Measurements from ENCODE around the gene RGPD3. TPM values are rescaled to one million over a fixed set of nuclear protein-coding genes. Genes with fewer than 3 reads are reported as not detected.

The RGPD3 gene
- total and polyA plus RNA-seq, 9 of the 15 experiments (the other 6 are each of a cell fraction or from before 2014, with no cell fraction given): 0.01 to 0.03 TPM; not detected in 7

DNA sequence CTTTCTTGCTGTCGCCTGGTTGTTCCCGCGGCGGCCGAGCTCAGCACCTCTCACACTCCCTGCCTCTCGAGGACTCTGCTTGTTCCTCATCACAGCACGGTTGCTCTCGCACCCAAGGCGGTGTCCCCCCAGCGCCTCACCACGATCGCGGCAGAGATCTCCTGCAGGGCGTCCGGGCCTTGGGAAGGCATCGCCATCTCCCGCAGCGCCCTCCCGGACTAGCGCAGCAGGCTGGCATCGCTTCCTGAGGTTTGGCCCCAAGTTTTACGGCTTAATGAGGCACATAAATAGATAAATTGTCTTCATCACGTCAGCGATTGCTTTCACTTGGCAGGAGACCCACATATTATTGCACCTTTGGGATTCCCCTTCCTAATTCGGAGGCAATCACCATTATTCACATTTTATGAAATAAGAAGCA, 125.4 kb downstream of the RGPD3 start (continued):
- TF ChIP-seq, protein P1, sequence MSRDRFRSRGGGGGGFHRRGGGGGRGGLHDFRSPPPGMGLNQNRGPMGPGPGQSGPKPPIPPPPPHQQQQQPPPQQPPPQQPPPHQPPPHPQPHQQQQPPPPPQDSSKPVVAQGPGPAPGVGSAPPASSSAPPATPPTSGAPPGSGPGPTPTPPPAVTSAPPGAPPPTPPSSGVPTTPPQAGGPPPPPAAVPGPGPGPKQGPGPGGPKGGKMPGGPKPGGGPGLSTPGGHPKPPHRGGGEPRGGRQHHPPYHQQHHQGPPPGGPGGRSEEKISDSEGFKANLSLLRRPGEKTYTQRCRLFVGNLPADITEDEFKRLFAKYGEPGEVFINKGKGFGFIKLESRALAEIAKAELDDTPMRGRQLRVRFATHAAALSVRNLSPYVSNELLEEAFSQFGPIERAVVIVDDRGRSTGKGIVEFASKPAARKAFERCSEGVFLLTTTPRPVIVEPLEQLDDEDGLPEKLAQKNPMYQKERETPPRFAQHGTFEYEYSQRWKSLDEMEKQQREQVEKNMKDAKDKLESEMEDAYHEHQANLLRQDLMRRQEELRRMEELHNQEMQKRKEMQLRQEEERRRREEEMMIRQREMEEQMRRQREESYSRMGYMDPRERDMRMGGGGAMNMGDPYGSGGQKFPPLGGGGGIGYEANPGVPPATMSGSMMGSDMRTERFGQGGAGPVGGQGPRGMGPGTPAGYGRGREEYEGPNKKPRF (IDR thresholded peaks at IDR 0.05; ENCODE audit: low read depth, low read length): no peak
- TF ChIP-seq, protein P2, sequence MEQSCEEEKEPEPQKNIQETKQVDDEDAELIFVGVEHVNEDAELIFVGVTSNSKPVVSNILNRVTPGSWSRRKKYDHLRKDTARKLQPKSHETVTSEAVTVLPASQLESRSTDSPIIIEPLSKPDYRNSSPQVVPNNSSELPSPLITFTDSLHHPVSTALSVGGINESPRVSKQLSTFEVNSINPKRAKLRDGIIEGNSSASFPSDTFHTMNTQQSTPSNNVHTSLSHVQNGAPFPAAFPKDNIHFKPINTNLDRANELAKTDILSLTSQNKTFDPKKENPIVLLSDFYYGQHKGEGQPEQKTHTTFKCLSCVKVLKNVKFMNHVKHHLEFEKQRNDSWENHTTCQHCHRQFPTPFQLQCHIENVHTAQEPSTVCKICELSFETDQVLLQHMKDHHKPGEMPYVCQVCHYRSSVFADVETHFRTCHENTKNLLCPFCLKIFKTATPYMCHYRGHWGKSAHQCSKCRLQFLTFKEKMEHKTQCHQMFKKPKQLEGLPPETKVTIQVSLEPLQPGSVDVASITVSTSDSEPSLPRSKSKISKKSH (CRISPR knock-in tag; IDR thresholded peaks at IDR 0.05): no peak
- TF ChIP-seq ZKSCAN3 (CRISPR knock-in tag; IDR thresholded peaks at IDR 0.05) (no peak), BCL6 (CRISPR knock-in tag; IDR thresholded peaks at IDR 0.05) (no peak)

DNA sequence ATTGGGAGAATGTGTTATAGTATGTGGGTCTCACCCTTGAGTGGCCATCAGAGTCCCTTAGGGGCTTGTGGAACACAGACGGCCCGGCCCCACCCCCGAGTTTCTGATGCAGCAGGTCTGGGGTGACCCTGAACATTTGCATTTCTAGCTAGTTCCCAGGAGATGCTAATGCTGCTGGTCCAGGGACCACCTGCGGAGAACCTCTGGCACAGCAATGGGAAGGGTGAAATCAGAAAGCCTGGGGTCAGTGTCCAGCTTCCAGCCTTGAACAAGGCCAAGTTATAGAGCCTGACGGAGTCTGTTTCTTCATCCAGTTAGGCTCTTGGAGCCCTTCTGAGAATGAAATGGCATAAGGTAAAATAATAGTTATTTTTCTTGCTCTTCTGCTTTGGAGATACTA, 126.5 kb downstream of the RGPD3 start:
- TF ChIP-seq MEF2D (tag; conservative IDR thresholded peaks at IDR 0.05; ENCODE audit: low read depth): no peak
- TF ChIP-seq NFIC (IDR thresholded peaks at IDR 0.05): no peak
- TF ChIP-seq, protein P3, sequence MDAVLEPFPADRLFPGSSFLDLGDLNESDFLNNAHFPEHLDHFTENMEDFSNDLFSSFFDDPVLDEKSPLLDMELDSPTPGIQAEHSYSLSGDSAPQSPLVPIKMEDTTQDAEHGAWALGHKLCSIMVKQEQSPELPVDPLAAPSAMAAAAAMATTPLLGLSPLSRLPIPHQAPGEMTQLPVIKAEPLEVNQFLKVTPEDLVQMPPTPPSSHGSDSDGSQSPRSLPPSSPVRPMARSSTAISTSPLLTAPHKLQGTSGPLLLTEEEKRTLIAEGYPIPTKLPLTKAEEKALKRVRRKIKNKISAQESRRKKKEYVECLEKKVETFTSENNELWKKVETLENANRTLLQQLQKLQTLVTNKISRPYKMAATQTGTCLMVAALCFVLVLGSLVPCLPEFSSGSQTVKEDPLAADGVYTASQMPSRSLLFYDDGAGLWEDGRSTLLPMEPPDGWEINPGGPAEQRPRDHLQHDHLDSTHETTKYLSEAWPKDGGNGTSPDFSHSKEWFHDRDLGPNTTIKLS (IDR thresholded peaks at IDR 0.05; ENCODE audit: borderline replicate concordance, low read depth): no peak
- no peak for TF ChIP-seq ESRRB (CRISPR knock-in tag; IDR thresholded peaks at IDR 0.05; ENCODE audit: borderline replicate concordance)
- TF ChIP-seq KHSRP (IDR thresholded peaks at IDR 0.05): no peak
- TF ChIP-seq SP1 (CRISPR knock-in tag; IDR thresholded peaks at IDR 0.05): no peak
- H3K9ac ChIP-seq (ENCODE audit: insufficient read depth in 1 of 2, low read depth in 2 of 2, low read length in 2 of 2): no peak overlapping the region
- intact Hi-C loops (cut with micrococcal nuclease): no loop called here
- ChIA-PET CTCF (ENCODE audit: low intra/inter-chr PET ratio) (no interaction called here), POLR2A (no interaction called here)
- H4K20me1 ChIP-seq (replicated peaks; ENCODE audit: control insufficient read depth, insufficient read depth, low read length): no peaks in the 10 kb centered on the region
- FAIRE-seq (no peak), ATAC-seq (no peak), DNase-seq (ENCODE audit: extremely low read depth in 1 of 4, low spot score in 3 of 4) (no peak)
- WGBS (ENCODE audit: insufficient coverage, low coverage, missing lambda C conversion rate): 0% methylated on average over 5 of the region's 5 CpGs
- H3K4me2 ChIP-seq (ENCODE audit: insufficient read depth, low read length): no peak overlapping the region
- in situ Hi-C loops (cut with MboI): no loop called here
- H3K27ac ChIP-seq (ENCODE audit: extremely low read depth, low read depth, low read length): no peak overlapping the region
- peaks cover 7 to 34% of the 10 kb centered on the region in 2 experiments; a peak in 4 of 5 replicates for H3K27me3 ChIP-seq (ENCODE audit: control insufficient read depth in 2 of 2, insufficient read depth in 2 of 2, low read length in 2 of 2)
- H3K9me1 ChIP-seq (ENCODE audit: control insufficient read depth, insufficient read depth, low read length): no peaks in the 10 kb centered on the region
- no peaks in the 10 kb centered on the region for H3K36me3 ChIP-seq (ENCODE audit: control insufficient read depth, insufficient read depth, low read length)
- H3K4me3 ChIP-seq: no peak overlapping the region
- peaks cover 0 to 4% of the 10 kb centered on the region in 2 experiments; a peak in 1 of 5 replicates for H3K4me1 ChIP-seq (replicated peaks in 1 of 2; ENCODE audit: control insufficient read depth in 2 of 2, insufficient read depth in 2 of 2, low read length in 2 of 2)
- no peaks in the 10 kb centered on the region for H3K9me3 ChIP-seq (replicated peaks; ENCODE audit: control insufficient read depth, insufficient read depth, low read depth, low read length)
- no peaks in the 10 kb centered on the region for H3K79me2 ChIP-seq (ENCODE audit: control insufficient read depth, insufficient read depth, low read length)
- no TSS peak for BruUV-seq (replicated peaks)
- no peak overlapping the region for H2AFZ ChIP-seq (ENCODE audit: low read depth, low read length)
